ENCODE measurements around the gene PAF1.
"Not testable (repeated sequence)": the region's sequence is repeated elsewhere in the genome, so short reads cannot be mapped to it uniquely, and the experiment has no call there.

The PAF1 gene

GRCh38 chr19:39341129-39341718 lies 49.7 kb downstream of the PAF1 start:
- no peak for DNase-seq (ENCODE audit: extremely low read depth, low read depth)
- TF ChIP-seq, protein P1, sequence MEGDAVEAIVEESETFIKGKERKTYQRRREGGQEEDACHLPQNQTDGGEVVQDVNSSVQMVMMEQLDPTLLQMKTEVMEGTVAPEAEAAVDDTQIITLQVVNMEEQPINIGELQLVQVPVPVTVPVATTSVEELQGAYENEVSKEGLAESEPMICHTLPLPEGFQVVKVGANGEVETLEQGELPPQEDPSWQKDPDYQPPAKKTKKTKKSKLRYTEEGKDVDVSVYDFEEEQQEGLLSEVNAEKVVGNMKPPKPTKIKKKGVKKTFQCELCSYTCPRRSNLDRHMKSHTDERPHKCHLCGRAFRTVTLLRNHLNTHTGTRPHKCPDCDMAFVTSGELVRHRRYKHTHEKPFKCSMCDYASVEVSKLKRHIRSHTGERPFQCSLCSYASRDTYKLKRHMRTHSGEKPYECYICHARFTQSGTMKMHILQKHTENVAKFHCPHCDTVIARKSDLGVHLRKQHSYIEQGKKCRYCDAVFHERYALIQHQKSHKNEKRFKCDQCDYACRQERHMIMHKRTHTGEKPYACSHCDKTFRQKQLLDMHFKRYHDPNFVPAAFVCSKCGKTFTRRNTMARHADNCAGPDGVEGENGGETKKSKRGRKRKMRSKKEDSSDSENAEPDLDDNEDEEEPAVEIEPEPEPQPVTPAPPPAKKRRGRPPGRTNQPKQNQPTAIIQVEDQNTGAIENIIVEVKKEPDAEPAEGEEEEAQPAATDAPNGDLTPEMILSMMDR (IDR thresholded peaks at IDR 0.05; ENCODE audit: low read depth, low read length), result no peak

DNA sequence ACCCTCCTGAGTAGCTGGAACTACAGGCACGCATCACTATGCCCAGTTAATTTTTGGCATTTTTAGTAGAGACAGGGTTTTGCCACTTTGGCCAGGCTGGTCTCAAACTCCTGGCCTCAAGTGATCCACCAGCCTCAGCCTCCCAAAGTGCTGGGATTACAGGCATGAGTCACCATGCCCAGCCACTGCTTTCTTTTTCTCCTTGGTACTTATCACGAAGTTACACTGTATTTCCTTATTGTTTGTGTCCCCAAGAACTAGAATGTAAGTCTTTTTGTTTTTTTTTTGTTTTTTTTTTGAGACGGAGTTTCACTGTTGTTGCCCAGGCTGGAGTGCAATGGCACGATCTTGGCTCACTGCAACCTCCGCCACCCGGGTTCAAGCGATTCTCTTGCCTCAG lies 50.8 kb downstream of the PAF1 start:
- DNase-seq (ENCODE audit: extremely low read depth, low read depth), result not testable (repeated sequence)

- no peak for DNase-seq (ENCODE audit: extremely low read depth, low read depth)
- TF ChIP-seq, protein P1 (IDR thresholded peaks at IDR 0.05; ENCODE audit: low read depth, low read length), result no peak
Observed at GRCh38 chr19:39339674-39340073, 51.2 kb downstream of the PAF1 start.

- TF ChIP-seq, protein P1 (IDR thresholded peaks at IDR 0.05; ENCODE audit: low read depth, low read length), result no peak
- DNase-seq (ENCODE audit: extremely low read depth, low read depth), result no peak
Observed at GRCh38 chr19:39336483-39336882, 54.4 kb downstream of the PAF1 start.

Measured in AG09319 (cell line).